GM12891 (cell line): ENCODE measurements around the gene FJX1.

Experiments used
- PAX5 ChIP-seq: IDR thresholded peaks from 2 replicates; pipeline ENCODE4 v1.6.1; 2011; ENCODE audit warnings: low read length, moderate library complexity, mild to moderate bottlenecking; ENCODE audit not compliant: insufficient read depth, severe bottlenecking
- POLR2A ChIP-seq: IDR thresholded peaks from 2 replicates; pipeline ENCODE4 v1.6.1; 2011; ENCODE audit warnings: low read depth, low read length, control low read depth
- POLR2AphosphoS5 ChIP-seq: IDR thresholded peaks from 2 replicates; pipeline ENCODE4 v1.6.1; 2011; ENCODE audit warnings: low read depth, low read length, control low read depth
- POU2F2 ChIP-seq: IDR thresholded peaks from 2 replicates; pipeline ENCODE4 v1.6.1; 2011; ENCODE audit warnings: low read depth, mild to moderate bottlenecking, control low read depth, low read length, moderate library complexity
- TAF1 ChIP-seq: IDR thresholded peaks from 2 replicates; pipeline ENCODE4 v1.6.1; 2011; ENCODE audit warnings: low read depth, low read length, control low read depth

GRCh38 chr11:35631891-35632290, 13.6 kb downstream of the FJX1 start:
- TF ChIP-seq POLR2AphosphoS5, result no peak
- no peak for TF ChIP-seq POU2F2
- no peak for TF ChIP-seq POLR2A
- TF ChIP-seq TAF1, result no peak
- no peak for TF ChIP-seq PAX5
